ENCODE results near the gene DCDC2C. TPM values are rescaled to one million over a fixed set of nuclear protein-coding genes. Genes with fewer than 3 reads are reported as not detected.

DCDC2C gene
- total and polyA plus RNA-seq, 2 donors from 2014 or later, result not detected

DNA sequence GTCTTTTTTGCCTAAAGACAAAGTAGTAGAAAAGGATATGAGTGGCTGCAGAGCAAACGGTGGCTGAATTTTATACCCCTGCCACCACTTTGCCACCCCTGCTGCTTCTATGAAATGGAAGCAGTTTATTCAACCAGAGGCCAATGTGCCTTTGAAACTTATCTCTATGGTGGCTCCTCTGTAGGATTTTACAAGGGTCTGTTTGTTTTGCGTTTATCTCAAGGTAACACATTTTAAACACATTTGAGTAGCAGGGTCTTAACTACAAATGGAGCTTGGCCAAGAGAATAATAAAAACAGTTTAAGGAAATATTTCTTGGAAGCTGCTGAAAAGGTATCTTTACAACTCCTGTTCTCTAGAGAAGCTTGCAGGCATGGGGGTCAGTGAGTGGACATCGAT lies 39.3 kb upstream of the DCDC2C start:
- intact Hi-C loops (cut with DNase I), result no loop called here
- FAIRE-seq (no peak), DNase-seq (no peak)
- H3K27me3 ChIP-seq (ENCODE audit: control insufficient read depth, insufficient read depth, low read length), result no peaks in the 10 kb centered on the region
- no peak overlapping the region for H3K27ac ChIP-seq (ENCODE audit: low read depth in 2 of 2, low read length in 2 of 2)
- no peaks in the 10 kb centered on the region for H3K9me3 ChIP-seq (ENCODE audit: control insufficient read depth in 2 of 3, insufficient read depth in 1 of 3, low read length in 3 of 3)
- H3K36me3 ChIP-seq (ENCODE audit: control insufficient read depth in 2 of 3, insufficient read depth in 3 of 3, low read length in 3 of 3), result no peaks in the 10 kb centered on the region
- H3K4me1 ChIP-seq (ENCODE audit: control insufficient read depth in 2 of 3, insufficient read depth in 2 of 3, low read depth in 1 of 3, low read length in 3 of 3), result peaks cover 0 to 2% (median 0%) of the 10 kb centered on the region in 3 donors
- H3K4me3 ChIP-seq (ENCODE audit: low read length in 3 of 3), result no peak overlapping the region
- TF ChIP-seq, protein P1, sequence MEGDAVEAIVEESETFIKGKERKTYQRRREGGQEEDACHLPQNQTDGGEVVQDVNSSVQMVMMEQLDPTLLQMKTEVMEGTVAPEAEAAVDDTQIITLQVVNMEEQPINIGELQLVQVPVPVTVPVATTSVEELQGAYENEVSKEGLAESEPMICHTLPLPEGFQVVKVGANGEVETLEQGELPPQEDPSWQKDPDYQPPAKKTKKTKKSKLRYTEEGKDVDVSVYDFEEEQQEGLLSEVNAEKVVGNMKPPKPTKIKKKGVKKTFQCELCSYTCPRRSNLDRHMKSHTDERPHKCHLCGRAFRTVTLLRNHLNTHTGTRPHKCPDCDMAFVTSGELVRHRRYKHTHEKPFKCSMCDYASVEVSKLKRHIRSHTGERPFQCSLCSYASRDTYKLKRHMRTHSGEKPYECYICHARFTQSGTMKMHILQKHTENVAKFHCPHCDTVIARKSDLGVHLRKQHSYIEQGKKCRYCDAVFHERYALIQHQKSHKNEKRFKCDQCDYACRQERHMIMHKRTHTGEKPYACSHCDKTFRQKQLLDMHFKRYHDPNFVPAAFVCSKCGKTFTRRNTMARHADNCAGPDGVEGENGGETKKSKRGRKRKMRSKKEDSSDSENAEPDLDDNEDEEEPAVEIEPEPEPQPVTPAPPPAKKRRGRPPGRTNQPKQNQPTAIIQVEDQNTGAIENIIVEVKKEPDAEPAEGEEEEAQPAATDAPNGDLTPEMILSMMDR (IDR thresholded peaks at IDR 0.05; ENCODE audit: borderline replicate concordance, extremely low read depth, insufficient read depth), result no peak
- no peak overlapping the region for H3K9ac ChIP-seq (ENCODE audit: low read length in 3 of 3)

DNA sequence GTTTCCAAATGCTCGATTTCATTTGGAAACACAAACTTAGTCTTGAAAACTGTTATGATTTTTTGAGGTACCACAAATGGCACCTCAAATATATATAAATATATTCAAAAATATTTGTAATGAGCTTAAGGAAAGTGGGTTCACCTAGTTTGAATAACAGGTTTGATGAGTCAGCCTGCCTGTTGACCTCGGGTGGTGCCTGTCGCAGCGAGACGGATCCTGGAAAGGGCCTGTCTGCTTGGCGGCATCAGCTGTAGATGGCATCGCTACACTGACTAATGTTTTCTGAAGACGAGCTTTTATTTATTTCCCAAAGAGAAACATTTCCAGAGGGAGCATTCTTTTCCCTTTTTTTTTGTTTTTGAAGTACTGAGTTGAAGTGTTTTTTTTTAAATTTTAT lies 38.5 kb upstream of the DCDC2C start:
- no peak overlapping the region for H3K27ac ChIP-seq (ENCODE audit: low read depth in 2 of 2, low read length in 2 of 2)
- H3K4me1 ChIP-seq (ENCODE audit: control insufficient read depth in 2 of 3, insufficient read depth in 2 of 3, low read depth in 1 of 3, low read length in 3 of 3), result no peaks in the 10 kb centered on the region
- no peaks in the 10 kb centered on the region for H3K9me3 ChIP-seq (ENCODE audit: control insufficient read depth in 2 of 3, insufficient read depth in 1 of 3, low read length in 3 of 3)
- intact Hi-C loops (cut with DNase I), result no loop called here
- H3K36me3 ChIP-seq (ENCODE audit: control insufficient read depth in 2 of 3, insufficient read depth in 3 of 3, low read length in 3 of 3), result no peaks in the 10 kb centered on the region
- FAIRE-seq (no peak), DNase-seq (no peak)
- no peak overlapping the region for H3K4me3 ChIP-seq (ENCODE audit: low read length in 3 of 3)
- TF ChIP-seq, protein P1 (IDR thresholded peaks at IDR 0.05; ENCODE audit: borderline replicate concordance, extremely low read depth, insufficient read depth), result no peak
- H3K9ac ChIP-seq (ENCODE audit: low read length in 3 of 3), result no peak overlapping the region
- H3K27me3 ChIP-seq (ENCODE audit: control insufficient read depth, insufficient read depth, low read length), result no peaks in the 10 kb centered on the region

DNA sequence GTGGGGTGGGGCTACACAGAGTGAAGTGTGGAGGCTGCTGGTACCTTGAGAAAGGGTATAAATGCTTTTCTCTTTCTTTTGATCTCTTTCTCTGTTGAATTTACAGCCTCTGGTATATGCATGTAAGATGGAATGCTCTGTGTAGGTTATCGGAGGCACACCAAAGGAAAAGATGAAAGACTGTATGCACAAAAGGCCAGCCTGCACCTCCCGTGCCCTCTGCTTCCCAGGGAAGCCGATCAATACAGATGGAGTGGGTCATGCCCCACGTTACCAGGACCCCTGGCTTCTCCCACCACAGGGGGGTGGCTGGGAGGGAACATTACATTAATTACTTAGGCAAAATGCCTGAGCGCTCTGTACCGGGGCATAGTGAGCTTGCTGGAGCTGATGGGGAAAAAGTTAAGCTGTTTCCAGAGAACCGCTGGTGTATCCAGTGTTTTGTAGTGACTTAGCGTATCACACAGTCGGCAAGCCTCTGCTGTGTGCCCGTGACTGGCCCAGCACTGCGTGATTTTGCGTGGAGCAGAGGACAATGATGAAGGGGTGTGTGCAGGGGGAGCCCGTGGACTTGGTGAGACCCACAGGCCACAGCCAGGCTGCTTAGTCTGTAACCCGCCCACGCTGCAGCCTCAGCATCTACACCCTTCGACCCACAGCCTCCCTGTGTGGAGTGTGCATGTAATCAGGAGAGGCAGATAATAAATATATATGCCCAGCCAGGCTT lies 37.3 kb upstream of the DCDC2C start:
- Histone ChIP-seq H3K27ac (ENCODE audit: low read depth in 2 of 2, low read length in 2 of 2) (no peak overlapping the region), H3K4me1 (ENCODE audit: control insufficient read depth in 2 of 3, insufficient read depth in 2 of 3, low read depth in 1 of 3, low read length in 3 of 3) (no peaks in the 10 kb centered on the region), H3K36me3 (ENCODE audit: control insufficient read depth in 2 of 3, insufficient read depth in 3 of 3, low read length in 3 of 3) (no peaks in the 10 kb centered on the region), H3K27me3 (ENCODE audit: control insufficient read depth, insufficient read depth, low read length) (no peaks in the 10 kb centered on the region), H3K9ac (ENCODE audit: low read length in 3 of 3) (no peak overlapping the region), H3K4me3 (ENCODE audit: low read length in 3 of 3) (no peak overlapping the region), H3K9me3 (ENCODE audit: control insufficient read depth in 2 of 3, insufficient read depth in 1 of 3, low read length in 3 of 3) (no peaks in the 10 kb centered on the region)
- DNase-seq (no peak), FAIRE-seq (no peak)
- TF ChIP-seq, protein P1 (IDR thresholded peaks at IDR 0.05; ENCODE audit: borderline replicate concordance, extremely low read depth, insufficient read depth), result no peak
- intact Hi-C loops (cut with DNase I), result no loop called here

DNA sequence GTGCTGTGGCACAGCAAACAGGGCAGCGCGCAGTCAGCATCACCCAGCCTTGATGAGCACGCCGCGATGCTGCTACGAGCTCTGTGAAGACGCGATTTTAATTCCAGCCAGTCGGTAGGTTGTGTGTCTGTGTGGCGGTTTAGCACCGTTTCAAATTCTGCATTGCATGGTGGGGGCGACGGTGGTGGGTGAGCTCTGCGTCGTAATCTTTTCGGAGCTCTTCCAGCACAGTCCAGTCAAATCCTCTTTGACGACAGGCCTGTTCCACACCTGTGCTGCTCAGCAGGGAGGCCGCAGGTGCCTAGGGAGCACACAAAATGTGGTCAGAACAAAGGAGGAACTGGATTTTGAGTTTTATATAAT lies 36.8 kb upstream of the DCDC2C start:
- FAIRE-seq (no peak), DNase-seq (no peak)
- H3K4me3 ChIP-seq (ENCODE audit: low read length in 3 of 3), result no peak overlapping the region
- no peak overlapping the region for H3K27ac ChIP-seq (ENCODE audit: low read depth in 2 of 2, low read length in 2 of 2)
- intact Hi-C loops (cut with DNase I), result no loop called here
- no peaks in the 10 kb centered on the region for H3K4me1 ChIP-seq (ENCODE audit: control insufficient read depth in 2 of 3, insufficient read depth in 2 of 3, low read depth in 1 of 3, low read length in 3 of 3)
- no peaks in the 10 kb centered on the region for H3K36me3 ChIP-seq (ENCODE audit: control insufficient read depth in 2 of 3, insufficient read depth in 3 of 3, low read length in 3 of 3)
- H3K27me3 ChIP-seq (ENCODE audit: control insufficient read depth, insufficient read depth, low read length), result no peaks in the 10 kb centered on the region
- H3K9me3 ChIP-seq (ENCODE audit: control insufficient read depth in 2 of 3, insufficient read depth in 1 of 3, low read length in 3 of 3), result no peaks in the 10 kb centered on the region
- H3K9ac ChIP-seq (ENCODE audit: low read length in 3 of 3), result no peak overlapping the region
- TF ChIP-seq, protein P1 (IDR thresholded peaks at IDR 0.05; ENCODE audit: borderline replicate concordance, extremely low read depth, insufficient read depth), result no peak

Measured in kidney (tissue), 14 donors.